ENCODE results near the gene SMIM44.

GRCh38 chr19:3512562-3513228 is 29.5 kb upstream of the SMIM44 start:
- no peak for TF ChIP-seq EZH2 (IDR thresholded peaks at IDR 0.05; ENCODE audit: low read depth)
- no peak for TF ChIP-seq CTCF (conservative IDR thresholded peaks at IDR 0.05)

Measured in PC-9 (cell line).